HG03575 (cell line): ENCODE measurements around the gene HBE1.
"Not testable (repeated sequence)": the region's sequence is repeated elsewhere in the genome, so short reads cannot be mapped to it uniquely, and the experiment has no call there.

ENCODE experiments used
- ATAC-seq: cut with Tn5 transposase; IDR thresholded peaks from one replicate; pipeline ENCODE4 v1.9.1; 2021; ENCODE audit not compliant: unreplicated experiment, insufficient number of reproducible peaks, low FRiP score; ENCODE audit errors: extremely low read depth

The HBE1 gene

GRCh38 chr11:5269715-5270147 lies at the start of gene HBE1:
TSS of gene HBE1 (minus strand) at chr11:5269945. CDS start at chr11:5269890, 55 bp downstream.
- no peak for ATAC-seq

GRCh38 chr11:5317292-5317691 lies 47.5 kb upstream of the HBE1 start:
- no peak for ATAC-seq

- not testable (repeated sequence) for ATAC-seq
Measured at GRCh38 chr11:5313326-5314023, 43.7 kb upstream of the HBE1 start.

- ATAC-seq: no peak
Measured at GRCh38 chr11:5310423-5310822, 40.7 kb upstream of the HBE1 start.

- ATAC-seq: no peak
Measured at GRCh38 chr11:5307256-5308019, 37.7 kb upstream of the HBE1 start.

- no peak for ATAC-seq
Measured at GRCh38 chr11:5304046-5304445, 34.3 kb upstream of the HBE1 start.

GRCh38 chr11:5303626-5304025 lies 33.9 kb upstream of the HBE1 start:
- ATAC-seq: no peak

- no peak for ATAC-seq
Measured at GRCh38 chr11:5301846-5302245, 32.1 kb upstream of the HBE1 start, which contains the start of gene OR51B4. TSS of gene OR51B4 (minus strand) at chr11:5301946. CDS start at chr11:5301946, 0 bp downstream.

- ATAC-seq: no peak
Measured at GRCh38 chr11:5300251-5300650, 30.5 kb upstream of the HBE1 start.

GRCh38 chr11:5298451-5298850 lies 28.7 kb upstream of the HBE1 start:
- ATAC-seq: no peak

GRCh38 chr11:5297721-5298323 lies 28.1 kb upstream of the HBE1 start:
- no peak for ATAC-seq

- ATAC-seq: not testable (repeated sequence)
Measured at GRCh38 chr11:5294342-5294995, 24.7 kb upstream of the HBE1 start.

- ATAC-seq: no peak
Measured at GRCh38 chr11:5293028-5293427, 23.3 kb upstream of the HBE1 start.

- ATAC-seq: no peak
Measured at GRCh38 chr11:5291207-5291838, 21.6 kb upstream of the HBE1 start.

GRCh38 chr11:5290106-5290505 lies 20.4 kb upstream of the HBE1 start:
- no peak for ATAC-seq

- ATAC-seq: no peak
Measured at GRCh38 chr11:5289696-5290095, 20.0 kb upstream of the HBE1 start.

GRCh38 chr11:5288906-5289550 lies 19.3 kb upstream of the HBE1 start:
- ATAC-seq: no peak

- no peak for ATAC-seq
Measured at GRCh38 chr11:5288108-5288905, 18.6 kb upstream of the HBE1 start.
